HepG2 (cell line): ENCODE measurements around the gene GSKIP. TPM values are rescaled to one million over a fixed set of nuclear protein-coding genes. Genes with fewer than 3 reads are reported as not detected.

Source experiments
- ARID5B ChIP-seq: IDR thresholded peaks from 2 replicates; pipeline ENCODE4 v1.4.0; 2020; ENCODE audit warnings: mild to moderate bottlenecking, missing genetic modification reagents
- DR1 ChIP-seq: sonication (generic); formaldehyde crosslinking; IDR thresholded peaks from 2 replicates; pipeline ENCODE4 v1.8.0; 2021; ENCODE audit warnings: mild to moderate bottlenecking, missing genetic modification reagents, inconsistent platforms
- EEA1 ChIP-seq: sonication (generic); formaldehyde crosslinking; IDR thresholded peaks from 2 replicates; pipeline ENCODE4 v1.5.1; 2020; ENCODE audit warnings: mild to moderate bottlenecking, missing genetic modification reagents, borderline replicate concordance
- HCFC1 ChIP-seq: fragments of 150-350 bp; IDR thresholded peaks from 2 replicates; pipeline ENCODE4 v1.6.1; 2014; ENCODE audit warnings: low read depth, low read length
- KLF9 ChIP-seq: IDR thresholded peaks from 2 replicates; pipeline ENCODE4 v1.6.1; 2016; ENCODE audit warnings: low read depth
- PLRG1 ChIP-seq: fragments of 450-650 bp; conservative IDR thresholded peaks from 2 replicates; pipeline ENCODE4 v1.6.1; 2016
- RARG ChIP-seq: sonication (generic); formaldehyde crosslinking; IDR thresholded peaks from 2 replicates; pipeline ENCODE4 v1.4.0; 2020; ENCODE audit warnings: low read depth, mild to moderate bottlenecking, missing genetic modification reagents
- SNAPC4 ChIP-seq: sonication (generic); formaldehyde crosslinking; IDR thresholded peaks from 2 replicates; pipeline ENCODE4 v1.4.0; 2020; ENCODE audit warnings: mild to moderate bottlenecking, missing genetic modification reagents
- TP53 ChIP-seq: sonication (generic); formaldehyde crosslinking; conservative IDR thresholded peaks from 2 replicates; pipeline ENCODE4 v1.4.0; 2020; ENCODE audit warnings: missing genetic modification reagents
- ZHX2 ChIP-seq, 2 experiments: sonication (generic) in 1 of 2; formaldehyde crosslinking in 1 of 2; IDR thresholded peaks; 2 replicates each; pipeline versions ENCODE4 v1.6.1 to v1.9.0; 2014 to 2022; ENCODE audit warnings: antibody characterized with exemption in 1 of 2, borderline replicate concordance in 1 of 2, inconsistent platforms in 1 of 2, low read depth in 1 of 2, missing genetic modification reagents in 1 of 2
- ZNF264 ChIP-seq: sonication (generic); formaldehyde crosslinking; IDR thresholded peaks from 2 replicates; pipeline ENCODE4 v1.4.0; 2020; ENCODE audit warnings: missing genetic modification reagents
- ZNF383 ChIP-seq: sonication (generic); formaldehyde crosslinking; IDR thresholded peaks from 2 replicates; pipeline ENCODE4 v1.4.0; 2020; ENCODE audit warnings: missing genetic modification reagents, mild to moderate bottlenecking, borderline replicate concordance
- ZNF674 ChIP-seq: sonication (generic); formaldehyde crosslinking; IDR thresholded peaks from 2 replicates; pipeline ENCODE4 v1.5.0; 2020; ENCODE audit warnings: low read depth, mild to moderate bottlenecking, missing genetic modification reagents
- ZNF709 ChIP-seq: sonication (generic); formaldehyde crosslinking; IDR thresholded peaks from 2 replicates; pipeline ENCODE4 v1.5.0; 2020; ENCODE audit warnings: mild to moderate bottlenecking, missing genetic modification reagents
- polyA plus RNA-seq, 8 experiments: library from polyadenylated mRNA; depleted of rRNA in 3 of 8; stranded (reverse) in 7 of 8; unstranded in 1 of 8; fragments of >200 nt; fragmentation: Illumina TruSeq in 4 of 8; extraction: Trizol in 4 of 8; gene quantifications; 2 replicates each; pipeline versions ENCODE4 v1.2.1 to v1.2.3, GENCODE V29; 2011 to 2016; ENCODE audit warnings: low read depth in 4 of 8, missing spikeins in 1 of 8, mixed read lengths in 1 of 8; ENCODE audit not compliant: insufficient read depth in 1 of 8
- total RNA-seq, 5 experiments: library from RNA; depleted of rRNA; stranded (reverse); fragments of >200 nt; fragmentation: Illumina TruSeq; extraction: Trizol; gene quantifications; 2 replicates each; pipeline ENCODE4 v1.2.3, GENCODE V29; 2016; ENCODE audit warnings: low read depth in 1 of 5

The GSKIP gene
- total and polyA plus RNA-seq, 2 of the 13 experiments (the other 11 are each of a cell fraction or from before 2014, with no cell fraction given): 12.5 to 27.3 TPM

- TF ChIP-seq DR1 (CRISPR knock-in tag) (no peak), ZNF674 (CRISPR knock-in tag) (no peak), ZNF264 (CRISPR knock-in tag) (no peak; the same call in 1 of the 2 replicates), ZHX2 (IDR thresholded peaks at IDR 0.05; ENCODE audit: low read depth) (no peak), ZHX2 (CRISPR knock-in tag; IDR thresholded peaks at IDR 0.05; ENCODE audit: borderline replicate concordance) (no peak), ARID5B (CRISPR knock-in tag) (no peak), SNAPC4 (CRISPR knock-in tag) (no peak), EEA1 (CRISPR knock-in tag) (no peak), HCFC1 (no peak), KLF9 (no peak), PLRG1 (no peak), ZNF709 (CRISPR knock-in tag) (0 out of 2 replicates have a peak, but pooled peaks have one; percentile 50), TP53 (no peak), RARG (CRISPR knock-in tag) (no peak), ZNF383 (CRISPR knock-in tag) (no peak)
Observed at GRCh38 chr14:96391293-96392118, 28.2 kb downstream of the GSKIP start (continued).
